Measurements from ENCODE around the gene DTNB.
A peak's percentile ranks its signal among the peaks of the same experiment; 100 is the strongest.

The DTNB gene

DNA sequence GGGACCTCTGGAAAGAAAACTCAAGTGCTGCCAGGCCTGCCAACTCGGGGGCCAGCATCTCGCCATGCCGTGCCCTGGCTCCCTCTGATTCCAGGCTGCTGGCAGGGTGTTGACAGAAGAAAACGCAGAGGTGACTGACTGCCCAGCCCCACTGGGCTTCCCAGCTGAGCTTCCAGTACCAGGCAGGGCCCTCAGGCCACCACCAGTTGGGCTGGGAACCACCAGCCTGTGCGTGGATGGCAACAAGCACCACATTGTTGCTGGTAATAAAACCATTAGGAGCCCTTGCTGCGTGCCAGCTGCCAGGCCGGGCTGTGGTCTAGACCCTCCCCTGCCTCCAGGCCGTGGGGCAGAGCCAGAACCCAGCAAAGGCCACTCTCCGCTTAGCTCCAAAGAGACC, 340.8 kb downstream of the DTNB start (continued):
- TF ChIP-seq YY2 (tag by site-specific recombination; IDR thresholded peaks at IDR 0.05) (no peak), ZNF76 (tag by site-specific recombination; IDR thresholded peaks at IDR 0.05; ENCODE audit: borderline replicate concordance, low read depth) (no peak), SP2 (tag by site-specific recombination; IDR thresholded peaks at IDR 0.05) (no peak), SCRT1 (tag by site-specific recombination; IDR thresholded peaks at IDR 0.05; ENCODE audit: borderline replicate concordance) (no peak), ZNF132 (tag by site-specific recombination; IDR thresholded peaks at IDR 0.05; ENCODE audit: borderline replicate concordance) (no peak)

DNA sequence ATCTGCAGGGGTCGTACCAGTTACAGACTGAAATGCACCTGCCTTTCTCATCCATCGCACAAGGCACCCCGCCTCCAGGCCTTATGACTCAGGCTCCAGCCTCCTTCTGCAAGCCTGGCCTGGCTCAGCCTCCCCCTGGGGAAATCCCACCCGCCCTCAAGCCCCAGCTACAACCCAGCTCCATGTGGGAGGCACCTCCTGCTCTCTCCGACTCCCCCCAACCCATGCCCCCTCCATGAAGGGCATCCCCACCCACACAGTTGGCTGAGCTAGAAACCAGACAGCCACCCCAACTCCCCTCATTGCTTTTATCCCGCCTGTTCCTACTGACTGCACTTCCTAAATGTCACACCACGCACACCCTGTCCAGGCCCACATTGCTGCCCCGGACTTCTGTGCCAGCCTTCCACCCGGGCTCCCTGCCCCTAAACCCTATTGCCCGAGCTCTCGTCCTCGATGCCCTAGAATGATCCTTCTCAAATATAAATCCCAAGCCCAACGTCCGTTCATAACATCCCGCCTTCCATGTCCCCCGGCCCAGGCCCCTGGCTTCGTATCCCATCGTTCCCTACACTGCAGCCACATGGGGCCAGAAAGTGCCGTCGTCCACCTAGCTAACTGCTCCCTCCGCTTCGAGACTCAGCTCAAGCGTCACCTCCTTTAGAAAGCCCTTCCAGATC, 341.6 kb downstream of the DTNB start:
- Histone ChIP-seq H3K9me3 (ENCODE audit: control insufficient read depth, insufficient read depth, low read depth, low read length) (no peaks in the 10 kb centered on the region; the same call in 1 of the 2 replicates), H3K36me3 (ENCODE audit: control insufficient read depth in 2 of 2, insufficient read depth in 1 of 2, low read length in 2 of 2) (peaks cover 0 to 5% of the 10 kb centered on the region in 2 experiments; a peak in 1 of 3 replicates), H3K4me1 (ENCODE audit: control insufficient read depth, insufficient read depth, low read length) (peaks cover 9% of the 10 kb centered on the region; the same call in 1 of the 2 replicates), H3K27ac (ENCODE audit: extremely low read depth, low read depth, low read length) (no peak overlapping the region), H3K4me3 (ENCODE audit: low read depth, low read length) (no peak overlapping the region)
- TF ChIP-seq REPIN1 (tag by site-specific recombination; IDR thresholded peaks at IDR 0.05; ENCODE audit: low read depth) (no peak), GLIS1 (tag by site-specific recombination; IDR thresholded peaks at IDR 0.05) (no peak), ZNF138 (tag by site-specific recombination; IDR thresholded peaks at IDR 0.05; ENCODE audit: borderline replicate concordance) (no peak), ZNF433 (tag by site-specific recombination; IDR thresholded peaks at IDR 0.05; ENCODE audit: low read depth) (no peak), ZNF510 (tag by site-specific recombination; IDR thresholded peaks at IDR 0.05; ENCODE audit: insufficient replicate concordance) (no peak), EGR2 (tag by site-specific recombination; IDR thresholded peaks at IDR 0.05; ENCODE audit: low read depth) (peak; percentile 74), ZNF211 (tag by site-specific recombination; IDR thresholded peaks at IDR 0.05; ENCODE audit: low read depth) (no peak), ZNF121 (tag by site-specific recombination; IDR thresholded peaks at IDR 0.05) (no peak), ZNF324 (tag by site-specific recombination; IDR thresholded peaks at IDR 0.05) (no peak), ZNF133 (tag by site-specific recombination; IDR thresholded peaks at IDR 0.05) (no peak), ZNF239 (tag by site-specific recombination; IDR thresholded peaks at IDR 0.05) (no peak), OSR2 (tag by site-specific recombination; IDR thresholded peaks at IDR 0.05) (no peak), ZBTB48 (tag by site-specific recombination; IDR thresholded peaks at IDR 0.05) (no peak), ZNF624 (tag by site-specific recombination; IDR thresholded peaks at IDR 0.05) (no peak), HOXD13 (CRISPR knock-in tag; IDR thresholded peaks at IDR 0.05; ENCODE audit: borderline replicate concordance) (no peak), ZFHX2 (tag by site-specific recombination; conservative IDR thresholded peaks at IDR 0.05) (peak; percentile 76)
- TF ChIP-seq, protein P1, sequence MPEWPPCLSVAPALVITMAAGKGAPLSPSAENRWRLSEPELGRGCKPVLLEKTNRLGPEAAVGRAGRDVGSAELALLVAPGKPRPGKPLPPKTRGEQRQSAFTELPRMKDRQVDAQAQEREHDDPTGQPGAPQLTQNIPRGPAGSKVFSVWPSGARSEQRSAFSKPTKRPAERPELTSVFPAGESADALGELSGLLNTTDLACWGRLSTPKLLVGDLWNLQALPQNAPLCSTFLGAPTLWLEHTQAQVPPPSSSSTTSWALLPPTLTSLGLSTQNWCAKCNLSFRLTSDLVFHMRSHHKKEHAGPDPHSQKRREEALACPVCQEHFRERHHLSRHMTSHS (tag by site-specific recombination; IDR thresholded peaks at IDR 0.05) = no peak
- TF ChIP-seq, protein P2, sequence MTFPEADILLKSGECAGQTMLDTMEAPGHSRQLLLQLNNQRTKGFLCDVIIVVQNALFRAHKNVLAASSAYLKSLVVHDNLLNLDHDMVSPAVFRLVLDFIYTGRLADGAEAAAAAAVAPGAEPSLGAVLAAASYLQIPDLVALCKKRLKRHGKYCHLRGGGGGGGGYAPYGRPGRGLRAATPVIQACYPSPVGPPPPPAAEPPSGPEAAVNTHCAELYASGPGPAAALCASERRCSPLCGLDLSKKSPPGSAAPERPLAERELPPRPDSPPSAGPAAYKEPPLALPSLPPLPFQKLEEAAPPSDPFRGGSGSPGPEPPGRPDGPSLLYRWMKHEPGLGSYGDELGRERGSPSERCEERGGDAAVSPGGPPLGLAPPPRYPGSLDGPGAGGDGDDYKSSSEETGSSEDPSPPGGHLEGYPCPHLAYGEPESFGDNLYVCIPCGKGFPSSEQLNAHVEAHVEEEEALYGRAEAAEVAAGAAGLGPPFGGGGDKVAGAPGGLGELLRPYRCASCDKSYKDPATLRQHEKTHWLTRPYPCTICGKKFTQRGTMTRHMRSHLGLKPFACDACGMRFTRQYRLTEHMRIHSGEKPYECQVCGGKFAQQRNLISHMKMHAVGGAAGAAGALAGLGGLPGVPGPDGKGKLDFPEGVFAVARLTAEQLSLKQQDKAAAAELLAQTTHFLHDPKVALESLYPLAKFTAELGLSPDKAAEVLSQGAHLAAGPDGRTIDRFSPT (tag by site-specific recombination; IDR thresholded peaks at IDR 0.05) = no peak
- CTCF ChIA-PET = no interaction called here
- POLR2A ChIA-PET = interaction anchor here (0.7 to 0.9 kb wide), 2 partner anchors 16 to 1702 kb away, joined by 3 to 11 read pairs; no protein-coding TSS in a partner anchor
